ENCODE results near the gene MAP3K12. TPM values are rescaled to one million over a fixed set of nuclear protein-coding genes. Genes with fewer than 3 reads are reported as not detected.

The MAP3K12 gene
- total and polyA plus RNA-seq, 2 of the 4 experiments (the other 2 are of a cell fraction) = 29.0 to 52.5 TPM

GRCh38 chr12:53516758-53517455, 17.6 kb upstream of the MAP3K12 start:
- H2BK5ac ChIP-seq (ENCODE audit: low read depth, low read length, poor library complexity, severe bottlenecking) = no peak overlapping the region
- no peak for TF ChIP-seq BHLHE40 (IDR thresholded peaks at IDR 0.05; ENCODE audit: low read depth, low read length)
- no peak for TF ChIP-seq MAFK (IDR thresholded peaks at IDR 0.05; ENCODE audit: low read depth, low read length)
- no peak for TF ChIP-seq RCOR1 (IDR thresholded peaks at IDR 0.05; ENCODE audit: insufficient replicate concordance, low read length)
- no peak for TF ChIP-seq MXI1 (IDR thresholded peaks at IDR 0.05; ENCODE audit: borderline replicate concordance, low read depth, low read length)
- TF ChIP-seq RFX5 (IDR thresholded peaks at IDR 0.05; ENCODE audit: low read depth, low read length) = no peak
- TF ChIP-seq CEBPB (IDR thresholded peaks at IDR 0.05; ENCODE audit: low read depth, low read length) = no peak
- TF ChIP-seq CTCF (conservative IDR thresholded peaks at IDR 0.05; ENCODE audit: low read depth, low read length) = no peak
- no peak for TF ChIP-seq ELK1 (IDR thresholded peaks at IDR 0.05; ENCODE audit: borderline replicate concordance, low read depth, low read length)
- TF ChIP-seq CHD1 (IDR thresholded peaks at IDR 0.05; ENCODE audit: low read depth, low read length) = no peak
- TF ChIP-seq NFE2L2 (IDR thresholded peaks at IDR 0.05; ENCODE audit: low read depth, low read length) = no peak
- no peak for TF ChIP-seq RAD21 (IDR thresholded peaks at IDR 0.05; ENCODE audit: low read length)
- no peak for TF ChIP-seq USF2 (IDR thresholded peaks at IDR 0.05; ENCODE audit: low read depth, low read length)
- no peak for TF ChIP-seq MAZ (IDR thresholded peaks at IDR 0.05; ENCODE audit: borderline replicate concordance, low read depth, low read length)
- TF ChIP-seq FOS (IDR thresholded peaks at IDR 0.05; ENCODE audit: low read depth, low read length) = no peak
- no peak for TF ChIP-seq POLR2A (IDR thresholded peaks at IDR 0.05; ENCODE audit: low read depth, low read length)
- TF ChIP-seq SMC3 (IDR thresholded peaks at IDR 0.05; ENCODE audit: low read depth, low read length) = no peak
- H2BK20ac ChIP-seq (ENCODE audit: low read depth, low read length) = no peak overlapping the region
- no peak overlapping the region for H3K18ac ChIP-seq (ENCODE audit: low read depth, low read length)
- intact Hi-C loops (cut with micrococcal nuclease) (no loop called here), in situ Hi-C loops (cut with MboI; ENCODE audit: low sequenced_read_pairs) (loop anchor here (10.0 kb wide), 1 partner anchor 302 kb away; no protein-coding TSS in a partner anchor), dilution Hi-C loops (cut with HindIII; ENCODE audit: low sequenced_read_pairs, unreplicated experiment) (no loop called here)
- no peak overlapping the region for H4K91ac ChIP-seq (ENCODE audit: insufficient read depth, low read depth, low read length)
- WGBS, 2 experiments (ENCODE audit: extremely low coverage in 2 of 2, insufficient read length in 1 of 2) = 98% methylated on average over 5 of the region's 13 CpGs; no CpG with 5 or more reads in 1 of the 2 experiments
- no peak overlapping the region for H4K5ac ChIP-seq (ENCODE audit: low read depth, low read length)
- no peak overlapping the region for H3K27ac ChIP-seq (ENCODE audit: insufficient read depth, low read length)
- no peak overlapping the region for H3K56ac ChIP-seq (ENCODE audit: extremely low read depth, insufficient read depth, low read length)
- no peak overlapping the region for H2BK15ac ChIP-seq (ENCODE audit: low read depth, low read length)
- H2BK120ac ChIP-seq (ENCODE audit: low read depth, low read length) = no peak overlapping the region
- no peak overlapping the region for H3K23ac ChIP-seq (ENCODE audit: low read depth, low read length)
- no peaks in the 10 kb centered on the region for H3K9me1 ChIP-seq (ENCODE audit: insufficient read depth, low read length)
- ATAC-seq (ENCODE audit: low read depth) (no peak), DNase-seq (no peak)
- no peaks in the 10 kb centered on the region for H3K27me3 ChIP-seq (ENCODE audit: control insufficient read depth, insufficient read depth, low read length)
- H3K9me3 ChIP-seq (ENCODE audit: control insufficient read depth, insufficient read depth, low read length) = no peaks in the 10 kb centered on the region
- no peak overlapping the region for H3K9ac ChIP-seq (ENCODE audit: low read depth, low read length)
- H3K36me3 ChIP-seq (ENCODE audit: control insufficient read depth, insufficient read depth, low read length) = peaks cover 49% of the 10 kb centered on the region
- no peaks in the 10 kb centered on the region for H3K4me1 ChIP-seq (ENCODE audit: control insufficient read depth, insufficient read depth, low read length)
- H2AK5ac ChIP-seq (ENCODE audit: low read depth, low read length) = no peak overlapping the region
- ChIA-PET POLR2A (ENCODE audit: unreplicated experiment) (no interaction called here), CTCF (no interaction called here)
- H4K8ac ChIP-seq (ENCODE audit: low read depth in 2 of 2, low read length in 2 of 2) = no peak overlapping the region
- no peak overlapping the region for H3K4me3 ChIP-seq (ENCODE audit: insufficient read depth, low read depth, low read length)
- no peak overlapping the region for H3K4me2 ChIP-seq (ENCODE audit: low read depth, low read length)
- BruUV-seq (replicated peaks) = no TSS peak
- no peak overlapping the region for H2AK9ac ChIP-seq (replicated peaks; ENCODE audit: low read depth, low read length, poor library complexity)
- H4K20me1 ChIP-seq (ENCODE audit: insufficient read depth, low read length) = no peaks in the 10 kb centered on the region; the same call in 1 of the 2 replicates
- H3K4ac ChIP-seq (ENCODE audit: low read depth, low read length) = no peak overlapping the region
- H2AFZ ChIP-seq (replicated peaks; ENCODE audit: low read length, poor library complexity) = no peak overlapping the region
- no peak overlapping the region for H3K14ac ChIP-seq (replicated peaks; ENCODE audit: low read depth, low read length)
- peaks cover 0 to 3% of the 10 kb centered on the region in 2 experiments; a peak in 1 of 4 replicates for H3K79me1 ChIP-seq (ENCODE audit: low read depth in 1 of 2, low read length in 2 of 2)

Data from IMR-90 (cell line).